PFSK-1 (cell line): Measurements from ENCODE around the gene GRM4.
A peak's percentile ranks its signal among the peaks of the same experiment; 100 is the strongest.

Experiments
- FOXP2 ChIP-seq: optimal IDR thresholded peaks from 2 replicates; pipeline ENCODE3; 2011; ENCODE audit warnings: borderline replicate concordance, control low read depth, inconsistent platforms; ENCODE audit not compliant: insufficient read depth; ENCODE audit errors: extremely low read length, extremely low read depth
- POLR2AphosphoS5 ChIP-seq: IDR thresholded peaks from 2 replicates; pipeline ENCODE4 v1.6.1; 2012; ENCODE audit warnings: low read depth, mild to moderate bottlenecking, control low read depth, low read length, moderate library complexity
- REST ChIP-seq, 2 experiments: IDR thresholded peaks; 2 replicates each; pipeline versions ENCODE4 v1.6.1 to v1.8.0; 2011 to 2012; ENCODE audit warnings: low read depth in 2 of 2, low read length in 2 of 2, control low read depth in 1 of 2, inconsistent platforms in 1 of 2, mild to moderate bottlenecking in 1 of 2, moderate library complexity in 1 of 2; ENCODE audit not compliant: insufficient read depth in 1 of 2
- SIN3A ChIP-seq: IDR thresholded peaks from 2 replicates; pipeline ENCODE4 v1.6.1; 2012; ENCODE audit warnings: mild to moderate bottlenecking, low read length, moderate library complexity, borderline replicate concordance; ENCODE audit not compliant: insufficient read depth
- TAF1 ChIP-seq: IDR thresholded peaks from 2 replicates; pipeline ENCODE4 v1.6.1; 2012; ENCODE audit warnings: low read length, control low read depth, borderline replicate concordance; ENCODE audit not compliant: insufficient read depth

The GRM4 gene

GRCh38 chr6:34157851-34158250, 12.0 kb upstream of the GRM4 start:
- TF ChIP-seq POLR2AphosphoS5: no peak
- TF ChIP-seq TAF1: no peak
- no peak for TF ChIP-seq REST (IDR thresholded peaks at IDR 0.05; ENCODE audit: insufficient read depth in 1 of 2, low read depth in 2 of 2, low read length in 2 of 2)
- TF ChIP-seq FOXP2: no peak
- TF ChIP-seq SIN3A: no peak

GRCh38 chr6:34157236-34157830, 11.4 kb upstream of the GRM4 start:
- TF ChIP-seq POLR2AphosphoS5: no peak
- no peak for TF ChIP-seq REST (IDR thresholded peaks at IDR 0.05; ENCODE audit: insufficient read depth in 1 of 2, low read depth in 2 of 2, low read length in 2 of 2)
- no peak for TF ChIP-seq FOXP2
- TF ChIP-seq TAF1: no peak
- no peak for TF ChIP-seq SIN3A

GRCh38 chr6:34155471-34156300, 9.8 kb upstream of the GRM4 start:
- TF ChIP-seq REST (IDR thresholded peaks at IDR 0.05; ENCODE audit: insufficient read depth in 1 of 2, low read depth in 2 of 2, low read length in 2 of 2) (no peak), SIN3A (no peak), FOXP2 (no peak), TAF1 (no peak), POLR2AphosphoS5 (no peak)

GRCh38 chr6:34154668-34155447, 9.0 kb upstream of the GRM4 start:
- TF ChIP-seq TAF1 (no peak), REST (IDR thresholded peaks at IDR 0.05; ENCODE audit: insufficient read depth in 1 of 2, low read depth in 2 of 2, low read length in 2 of 2) (0 out of 4 replicates have a peak, but pooled peaks of 1 of the 2 experiments have one; percentile 45)
